ENCODE data around the gene TRIO. TPM values are rescaled to one million over a fixed set of nuclear protein-coding genes. Genes with fewer than 3 reads are reported as not detected.

Gene TRIO
- total and polyA plus RNA-seq, 2 donors (not counting 3 experiments of a cell fraction or from before 2014, with no cell fraction given) = 82.9 to 248 TPM

DNA sequence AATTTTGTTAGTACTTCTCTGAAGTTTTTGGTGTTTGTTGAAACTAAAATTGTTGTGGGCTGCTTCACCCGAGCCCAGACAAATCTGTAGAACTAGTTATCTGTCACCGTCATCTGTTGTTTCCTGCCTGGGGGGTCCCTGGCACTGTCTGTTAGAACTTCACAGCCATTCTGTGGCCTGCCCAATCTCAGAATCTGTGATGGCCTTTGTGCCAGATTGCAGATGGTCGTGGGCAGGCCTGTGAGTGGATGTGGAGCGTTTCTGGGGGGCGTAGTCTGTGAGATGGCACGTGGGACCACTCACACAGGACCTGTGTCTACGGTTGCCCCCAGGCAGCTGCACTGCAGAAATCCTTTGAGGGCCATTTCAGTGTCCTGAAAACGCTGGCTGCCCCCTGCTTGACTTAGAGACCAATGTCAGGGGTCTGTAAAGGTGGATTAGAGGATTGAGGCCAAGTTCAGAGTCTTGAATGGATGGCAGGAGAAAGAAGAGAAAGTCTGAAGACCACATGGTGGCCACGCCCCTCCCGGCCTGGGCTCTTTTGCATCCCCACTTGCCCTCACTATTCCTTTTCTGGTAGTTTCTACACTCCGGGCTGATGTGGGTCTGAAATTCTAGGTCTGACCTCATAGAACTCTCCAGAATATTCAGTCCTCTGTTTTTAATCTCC is 38.3 kb downstream of the TRIO start:
- H3K4me1 ChIP-seq (ENCODE audit: control insufficient read depth, extremely low read depth, insufficient read depth, low read length) = peaks cover 42% of the 10 kb centered on the region
- H3K36me3 ChIP-seq (ENCODE audit: control insufficient read depth in 2 of 2, extremely low read depth in 1 of 2, insufficient read depth in 2 of 2, low read length in 2 of 2) = no peaks in the 10 kb centered on the region
- H4K20me1 ChIP-seq (replicated peaks; ENCODE audit: control insufficient read depth, extremely low read depth, insufficient read depth, low read length) = no peaks in the 10 kb centered on the region
- H2AFZ ChIP-seq (ENCODE audit: low read depth, low read length) = no peak overlapping the region
- H3K9me1 ChIP-seq (replicated peaks; ENCODE audit: control insufficient read depth, extremely low read depth, insufficient read depth, low read length) = no peaks in the 10 kb centered on the region
- intact Hi-C loops (cut with micrococcal nuclease) (no loop called here), dilution Hi-C loops (cut with MboI; ENCODE audit: extremely low pct_ligation_motif_present, low sequenced_read_pairs) (no loop called here)
- no peak overlapping the region for H3K4me2 ChIP-seq (ENCODE audit: insufficient read depth, low read length)
- no peaks in the 10 kb centered on the region for H3K27me3 ChIP-seq (ENCODE audit: control insufficient read depth in 2 of 2, insufficient read depth in 2 of 2, low read length in 2 of 2)
- FAIRE-seq (no peak), DNase-seq (ENCODE audit: low read depth, low spot score) (no peak)
- POLR2A ChIA-PET = no interaction called here
- H3K4me3 ChIP-seq (replicated peaks in 1 of 3; ENCODE audit: insufficient read depth in 1 of 3, low read depth in 1 of 3, low read length in 3 of 3) = no peak overlapping the region
- BruUV-seq (replicated peaks) = no TSS peak
- peaks cover 99% of the 10 kb centered on the region for H3K79me2 ChIP-seq (ENCODE audit: control insufficient read depth, insufficient read depth, low read length)
- H3K27ac ChIP-seq (ENCODE audit: insufficient read depth, low read depth, low read length) = no peak overlapping the region
- no peaks in the 10 kb centered on the region for H3K9me3 ChIP-seq (replicated peaks; ENCODE audit: control insufficient read depth, insufficient read depth, low read length)
- TF ChIP-seq POLR2A (IDR thresholded peaks at IDR 0.05; ENCODE audit: low read depth, low read length) = no peak
- no peak for TF ChIP-seq EZH2 (IDR thresholded peaks at IDR 0.05; ENCODE audit: borderline replicate concordance, low read depth, low read length, severe bottlenecking)
- no peak for TF ChIP-seq POLR2AphosphoS5 (IDR thresholded peaks at IDR 0.05; ENCODE audit: insufficient read depth, low read depth, low read length)
- TF ChIP-seq, protein P1, sequence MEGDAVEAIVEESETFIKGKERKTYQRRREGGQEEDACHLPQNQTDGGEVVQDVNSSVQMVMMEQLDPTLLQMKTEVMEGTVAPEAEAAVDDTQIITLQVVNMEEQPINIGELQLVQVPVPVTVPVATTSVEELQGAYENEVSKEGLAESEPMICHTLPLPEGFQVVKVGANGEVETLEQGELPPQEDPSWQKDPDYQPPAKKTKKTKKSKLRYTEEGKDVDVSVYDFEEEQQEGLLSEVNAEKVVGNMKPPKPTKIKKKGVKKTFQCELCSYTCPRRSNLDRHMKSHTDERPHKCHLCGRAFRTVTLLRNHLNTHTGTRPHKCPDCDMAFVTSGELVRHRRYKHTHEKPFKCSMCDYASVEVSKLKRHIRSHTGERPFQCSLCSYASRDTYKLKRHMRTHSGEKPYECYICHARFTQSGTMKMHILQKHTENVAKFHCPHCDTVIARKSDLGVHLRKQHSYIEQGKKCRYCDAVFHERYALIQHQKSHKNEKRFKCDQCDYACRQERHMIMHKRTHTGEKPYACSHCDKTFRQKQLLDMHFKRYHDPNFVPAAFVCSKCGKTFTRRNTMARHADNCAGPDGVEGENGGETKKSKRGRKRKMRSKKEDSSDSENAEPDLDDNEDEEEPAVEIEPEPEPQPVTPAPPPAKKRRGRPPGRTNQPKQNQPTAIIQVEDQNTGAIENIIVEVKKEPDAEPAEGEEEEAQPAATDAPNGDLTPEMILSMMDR (IDR thresholded peaks at IDR 0.05; ENCODE audit: extremely low read depth in 1 of 2, insufficient read depth in 1 of 2, low read depth in 1 of 2, low read length in 2 of 2) = no peak
- no peak for TF ChIP-seq JUN (IDR thresholded peaks at IDR 0.05; ENCODE audit: borderline replicate concordance, insufficient read depth, insufficient read length, low read depth)
- no peak for TF ChIP-seq MYC (IDR thresholded peaks at IDR 0.05; ENCODE audit: low read depth, low read length)
- no peak for TF ChIP-seq GATA2 (IDR thresholded peaks at IDR 0.05; ENCODE audit: insufficient read depth, insufficient read length, low read depth, low read length)
- TF ChIP-seq, protein P2, sequence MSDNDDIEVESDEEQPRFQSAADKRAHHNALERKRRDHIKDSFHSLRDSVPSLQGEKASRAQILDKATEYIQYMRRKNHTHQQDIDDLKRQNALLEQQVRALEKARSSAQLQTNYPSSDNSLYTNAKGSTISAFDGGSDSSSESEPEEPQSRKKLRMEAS (IDR thresholded peaks at IDR 0.05; ENCODE audit: insufficient read depth, insufficient read length) = no peak
- no peak for TF ChIP-seq FOS (IDR thresholded peaks at IDR 0.05; ENCODE audit: borderline replicate concordance, insufficient read depth, low read length)
- no peak overlapping the region for H3K9ac ChIP-seq (replicated peaks; ENCODE audit: extremely low read depth, insufficient read depth, low read length)
- CTCF ChIA-PET = no interaction called here
